HG02610 (cell line): ENCODE results near the gene CD160.
"Not testable (repeated sequence)": the region's sequence is repeated elsewhere in the genome, so short reads cannot be mapped to it uniquely, and the experiment has no call there.

Experiments
- ATAC-seq: cut with Tn5 transposase; IDR thresholded peaks from one replicate; pipeline ENCODE4 v1.9.1; 2021; ENCODE audit warnings: mild to moderate bottlenecking, moderate library complexity; ENCODE audit not compliant: unreplicated experiment

Gene CD160

DNA sequence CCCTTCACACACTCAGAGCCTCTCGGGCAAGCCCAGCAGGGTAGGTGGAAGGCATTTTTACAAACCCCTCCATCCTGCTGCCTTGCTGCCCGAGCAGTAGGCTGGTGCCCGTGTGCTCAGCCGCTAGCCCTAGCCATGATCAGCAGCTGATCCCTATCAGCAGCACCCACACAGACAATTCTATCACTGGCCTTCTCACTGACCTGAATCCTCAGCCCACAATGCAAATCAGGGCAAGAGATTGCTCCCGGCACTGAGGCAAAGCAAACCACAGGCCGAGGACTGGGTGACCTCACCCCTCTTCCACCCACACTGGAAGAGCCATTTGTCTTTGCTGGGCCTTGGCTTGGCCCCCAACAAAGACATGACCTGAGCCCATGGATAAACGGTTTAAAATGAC lies 11.2 kb upstream of the CD160 start:
- ATAC-seq, result no peak

DNA sequence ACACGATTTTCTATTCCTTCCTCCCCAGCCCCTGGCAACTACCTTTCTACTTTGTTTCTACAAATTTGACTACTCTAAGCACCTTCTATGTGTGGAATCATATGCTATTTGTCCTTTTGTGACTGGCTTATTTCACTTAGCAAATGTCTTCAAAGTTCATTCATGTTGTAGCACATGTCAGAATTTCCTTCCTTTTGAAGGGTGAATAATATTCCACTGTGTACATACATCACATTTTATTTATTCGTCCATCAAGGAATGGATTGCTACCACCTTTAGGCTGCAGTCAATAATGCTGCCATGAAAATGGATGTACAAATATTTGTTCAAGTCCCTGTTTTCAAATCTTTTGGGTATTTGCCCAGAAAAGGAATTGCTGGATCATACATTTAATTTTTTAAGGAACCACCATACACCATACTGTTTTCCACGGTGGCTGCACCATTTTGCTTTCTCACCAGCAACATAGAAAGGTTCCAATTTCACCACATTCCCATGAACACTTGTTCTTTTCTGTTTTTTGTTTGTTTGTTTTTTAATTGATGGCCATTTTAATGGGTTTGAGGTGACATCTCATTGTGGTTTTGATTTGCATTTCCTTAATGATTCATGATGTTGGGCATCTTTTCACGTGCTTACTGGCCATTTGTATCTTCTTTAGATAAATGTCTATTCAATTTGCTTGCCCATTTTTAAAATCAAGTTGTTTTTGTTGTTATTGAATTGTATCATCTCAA lies 8.8 kb upstream of the CD160 start:
- ATAC-seq, result no peak

DNA sequence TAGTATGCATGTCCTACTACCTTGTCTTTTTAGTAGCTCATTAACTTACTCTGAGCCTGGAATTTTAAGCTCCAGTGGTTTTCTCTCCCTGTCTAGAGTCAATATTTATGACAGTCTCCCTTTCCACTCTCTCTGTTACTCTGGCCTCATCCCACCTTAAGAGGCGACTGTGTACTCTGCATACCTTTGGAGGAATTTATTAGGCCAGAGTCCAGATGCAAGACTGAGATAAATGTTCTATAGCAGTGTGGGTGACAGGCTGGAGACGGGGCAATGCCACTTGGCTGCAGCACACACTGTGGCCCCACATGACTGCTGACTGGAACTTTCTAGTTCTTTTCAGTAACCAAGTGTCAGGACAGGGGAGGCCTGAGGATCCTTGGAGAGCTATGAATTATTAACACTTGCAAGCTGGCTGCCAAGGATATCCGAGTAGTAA lies 8.1 kb upstream of the CD160 start:
- no peak for ATAC-seq

DNA sequence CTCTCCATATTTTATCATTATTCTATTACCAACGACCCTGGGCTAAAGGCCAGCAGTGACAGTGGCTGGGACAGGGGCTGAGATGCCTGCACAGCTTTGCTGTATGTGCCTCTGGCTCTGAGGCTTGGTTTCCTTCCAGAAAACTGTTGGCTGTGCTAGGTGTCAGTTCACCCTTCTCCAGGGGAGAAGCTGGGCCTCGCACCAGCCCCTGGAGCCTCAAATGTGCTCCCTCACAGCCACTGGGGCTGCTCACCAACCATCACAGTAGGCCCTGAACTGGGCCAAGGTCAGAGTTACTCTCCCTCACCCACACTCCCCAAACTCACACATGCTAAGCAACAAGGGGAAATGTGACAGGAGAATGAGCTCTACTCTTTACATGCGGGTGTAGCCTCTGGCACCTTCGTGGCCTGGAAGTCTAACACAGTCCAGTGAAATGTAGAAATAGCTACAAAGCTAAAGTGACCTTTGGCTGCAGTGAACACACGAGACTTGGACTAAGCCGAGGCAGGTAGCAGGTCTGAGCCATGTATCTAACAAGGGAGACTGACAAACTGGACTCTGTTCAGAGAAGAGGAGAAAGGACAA lies 4.7 kb upstream of the CD160 start:
- ATAC-seq, result no peak

DNA sequence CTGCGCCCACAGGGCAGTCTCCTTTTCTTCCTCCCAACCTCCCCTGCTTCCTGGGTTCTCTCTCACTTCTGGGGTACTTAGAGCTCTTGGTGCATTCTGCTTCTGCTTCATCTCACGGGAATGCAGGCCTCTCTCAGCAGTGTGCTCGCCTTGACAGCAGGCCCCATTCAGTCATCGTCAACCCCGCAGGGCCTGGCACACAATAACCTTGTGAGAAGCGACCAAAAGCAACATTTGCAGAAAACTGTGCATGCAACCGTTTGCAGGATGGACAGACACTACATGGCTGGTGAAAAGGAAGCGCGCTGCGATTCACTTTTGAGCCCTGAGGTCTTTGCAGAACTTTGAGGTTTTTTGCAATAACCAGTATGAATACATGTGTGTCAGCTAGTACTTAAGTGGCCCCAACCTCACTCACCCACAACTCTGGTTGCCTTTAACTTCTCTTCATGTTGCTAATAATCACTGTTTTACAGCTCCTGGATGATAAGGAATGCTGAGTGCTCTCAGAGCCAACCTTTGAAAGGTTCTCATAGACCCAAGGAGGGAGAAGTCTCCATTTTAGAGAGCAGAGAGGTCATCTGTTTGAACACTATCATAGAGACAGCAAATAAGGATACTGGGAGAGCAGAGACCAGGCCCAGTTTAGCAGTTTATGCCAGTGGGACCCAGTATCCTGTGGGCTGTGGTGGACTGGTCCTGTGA lies 2.5 kb upstream of the CD160 start:
- no peak for ATAC-seq

DNA sequence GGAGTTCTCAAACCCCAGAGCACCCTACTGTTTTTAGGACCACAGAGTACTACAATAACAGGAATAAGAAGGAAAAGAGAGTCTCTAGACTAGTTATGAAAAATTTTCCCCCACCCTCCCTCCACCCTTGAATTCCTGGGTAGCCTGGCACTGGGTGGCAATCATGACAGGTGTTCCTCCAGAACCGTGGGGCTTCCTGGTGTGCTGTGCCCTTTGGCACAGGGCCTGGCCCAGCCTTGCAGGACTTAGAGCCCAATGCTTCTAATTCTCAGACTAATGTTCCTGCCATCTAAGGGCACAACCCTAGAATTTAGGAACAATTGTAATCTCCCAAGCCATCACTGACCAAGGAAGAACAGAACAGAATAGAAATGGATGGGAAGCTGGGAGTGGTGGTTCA lies 1.5 kb upstream of the CD160 start:
- ATAC-seq, result no peak

DNA sequence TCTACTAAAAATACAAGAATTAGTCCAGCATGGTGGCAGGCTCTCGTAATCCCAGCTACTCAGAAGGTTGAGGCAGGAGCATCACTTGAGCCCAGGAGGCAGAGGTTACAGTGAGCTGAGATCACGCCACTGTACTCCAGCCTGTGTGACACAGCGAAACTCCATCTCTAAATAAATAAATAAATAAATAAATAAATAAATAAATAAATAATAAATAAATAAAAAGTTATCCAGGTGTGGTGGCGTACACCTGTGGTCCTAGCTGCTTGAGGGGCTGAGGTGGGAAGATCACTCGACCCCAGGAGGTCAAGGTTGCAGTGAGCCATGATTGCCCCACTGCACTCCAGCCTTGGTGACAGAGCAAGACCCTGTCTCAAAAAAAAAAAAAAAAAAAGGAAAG lies 834 bp upstream of the CD160 start:
- ATAC-seq, result not testable (repeated sequence)

DNA sequence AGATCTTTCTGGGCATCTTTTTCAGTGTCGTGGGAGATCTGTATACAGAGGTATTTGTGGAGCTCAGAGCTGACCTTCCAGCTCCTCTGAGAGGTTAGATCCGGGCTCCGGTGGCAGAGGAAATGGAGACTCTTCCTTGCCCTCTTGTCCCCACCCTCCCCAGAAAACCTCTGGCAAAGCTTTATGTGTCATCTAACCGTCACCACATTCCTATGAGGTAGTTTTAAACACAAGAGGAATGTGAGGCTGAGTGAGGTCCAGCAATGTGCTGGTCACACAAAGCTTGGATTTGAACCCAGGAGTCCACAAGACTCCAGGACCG lies 1.2 kb downstream of the CD160 start:
- ATAC-seq, result no peak

DNA sequence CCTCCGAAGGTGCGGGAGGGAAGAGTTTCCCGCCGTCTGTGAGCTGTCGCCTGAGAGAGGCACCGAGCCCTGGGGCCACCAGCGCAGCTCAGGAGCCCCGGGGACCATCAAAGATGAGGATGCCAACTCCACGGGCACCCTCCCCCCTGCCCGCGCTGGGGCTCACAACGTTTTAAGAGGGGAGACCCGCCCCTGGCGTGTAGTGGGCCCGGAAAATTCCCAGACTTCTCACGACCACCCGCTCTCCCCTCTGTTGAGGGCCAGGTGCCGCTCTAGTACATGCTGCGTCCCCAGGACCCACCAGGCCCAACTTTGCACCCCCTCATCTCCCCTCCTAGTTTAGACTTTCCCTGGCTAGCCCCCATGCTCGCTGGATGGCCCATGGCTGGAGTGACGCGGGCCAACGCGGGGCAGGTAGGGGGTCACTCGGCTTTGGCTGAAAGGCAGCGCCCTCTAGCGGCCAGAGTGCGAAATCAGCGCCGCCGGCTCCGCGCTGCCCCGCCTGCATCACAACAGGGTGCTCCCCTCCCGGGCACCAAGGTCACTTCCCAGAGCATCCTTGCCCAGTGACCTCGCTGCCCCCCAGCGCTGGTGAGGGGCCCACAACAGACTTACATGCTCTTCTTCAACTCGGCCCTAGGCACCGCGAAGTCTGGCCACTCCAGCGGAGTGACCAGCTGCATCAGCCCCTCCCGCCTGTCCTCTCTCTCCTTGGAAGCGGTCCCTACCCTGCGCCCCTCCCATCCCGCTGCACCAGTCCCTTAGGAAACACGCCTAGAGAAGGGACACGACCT lies 1.8 kb downstream of the CD160 start:
- ATAC-seq, result peak; percentile 83

DNA sequence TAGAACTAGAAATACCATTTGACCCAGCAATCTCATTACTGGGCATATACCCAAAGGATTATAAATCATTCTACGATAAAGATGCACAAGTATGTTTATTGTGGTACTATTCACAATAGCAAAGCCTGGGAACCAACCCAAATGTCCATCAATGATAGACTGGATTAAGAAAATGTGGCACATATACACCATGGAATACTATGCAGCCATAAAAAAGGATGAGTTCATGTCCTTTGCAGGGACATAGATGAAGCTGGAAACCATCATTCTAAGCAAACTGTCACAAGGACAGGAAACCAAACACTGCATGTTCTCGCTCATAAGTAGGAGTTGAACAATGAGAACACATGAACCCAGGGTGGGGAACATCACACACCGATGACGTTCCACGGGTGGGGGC lies 6.9 kb downstream of the CD160 start:
- not testable (repeated sequence) for ATAC-seq

DNA sequence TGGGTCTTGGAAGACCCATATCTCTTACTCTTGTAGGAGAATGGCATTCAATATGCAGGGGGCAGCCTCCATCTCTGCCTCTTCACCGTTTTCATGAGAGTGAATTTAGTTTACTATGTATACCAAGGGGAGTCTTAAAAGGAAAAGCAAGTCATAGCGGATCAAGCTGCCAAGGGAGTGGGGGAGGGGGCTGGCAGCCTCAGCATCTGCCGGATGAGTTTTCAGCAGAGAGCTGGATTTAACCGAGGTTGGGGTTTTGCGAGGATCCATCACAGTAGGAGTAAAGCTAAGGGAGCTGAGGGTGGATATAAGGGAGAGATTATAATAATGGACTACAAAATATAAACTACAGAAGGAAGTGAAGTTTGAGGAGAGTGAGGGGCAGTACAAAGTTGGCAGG lies 9.9 kb downstream of the CD160 start:
- no peak for ATAC-seq

DNA sequence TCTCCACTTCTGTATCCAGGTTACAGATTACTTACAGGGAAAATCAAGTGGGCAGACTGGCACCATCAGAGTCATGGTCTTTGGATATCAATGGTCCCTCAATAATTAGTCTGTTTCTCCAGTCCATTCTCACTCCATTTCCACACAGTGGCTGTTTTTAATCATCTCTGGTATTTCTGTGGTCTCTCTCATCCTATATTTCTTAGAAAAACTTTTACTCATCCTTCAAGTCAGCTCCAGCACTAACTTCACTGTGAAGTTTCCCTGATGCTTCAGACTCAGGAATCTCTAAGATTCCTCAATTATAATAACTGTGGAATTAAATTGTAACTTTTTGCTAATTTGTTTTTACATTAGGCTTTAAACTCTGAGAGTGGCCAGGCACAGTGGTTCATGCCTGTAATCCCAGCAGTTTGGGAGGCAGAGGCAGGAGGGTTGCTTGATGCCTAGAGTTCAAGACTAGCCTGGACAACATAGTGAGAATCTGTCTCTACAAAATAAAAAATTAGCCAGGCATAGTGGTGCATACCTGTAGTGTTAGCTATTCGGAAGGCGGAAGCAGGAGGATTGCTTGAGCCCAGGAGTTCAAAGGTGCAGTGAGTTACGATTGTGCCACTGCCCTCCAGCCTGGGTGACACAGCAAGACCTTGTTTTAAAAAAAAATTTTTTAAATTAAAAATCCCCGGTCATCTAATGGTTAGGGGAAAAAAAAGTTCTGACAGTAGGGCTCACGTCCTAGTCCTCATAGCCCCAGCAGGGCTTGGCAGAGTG lies 10.6 kb downstream of the CD160 start:
- ATAC-seq, result no peak

DNA sequence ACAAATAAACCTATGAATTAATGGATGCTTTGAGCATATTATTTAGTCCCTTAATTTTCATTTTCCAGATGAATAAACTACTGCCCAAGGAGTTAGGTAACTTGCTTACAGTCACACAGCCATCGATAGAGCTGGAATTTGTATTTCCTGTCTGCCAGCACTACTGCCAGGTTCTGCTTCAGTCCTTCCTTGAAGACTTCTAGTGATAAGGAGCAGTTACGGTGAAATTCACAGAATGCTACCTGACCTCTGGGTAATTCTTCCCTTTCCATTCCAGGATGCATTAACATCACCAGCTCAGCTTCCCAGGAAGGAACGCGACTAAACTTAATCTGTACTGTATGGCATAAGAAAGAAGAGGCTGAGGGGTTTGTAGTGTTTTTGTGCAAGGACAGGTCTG lies 11.2 kb downstream of the CD160 start:
- no peak for ATAC-seq

DNA sequence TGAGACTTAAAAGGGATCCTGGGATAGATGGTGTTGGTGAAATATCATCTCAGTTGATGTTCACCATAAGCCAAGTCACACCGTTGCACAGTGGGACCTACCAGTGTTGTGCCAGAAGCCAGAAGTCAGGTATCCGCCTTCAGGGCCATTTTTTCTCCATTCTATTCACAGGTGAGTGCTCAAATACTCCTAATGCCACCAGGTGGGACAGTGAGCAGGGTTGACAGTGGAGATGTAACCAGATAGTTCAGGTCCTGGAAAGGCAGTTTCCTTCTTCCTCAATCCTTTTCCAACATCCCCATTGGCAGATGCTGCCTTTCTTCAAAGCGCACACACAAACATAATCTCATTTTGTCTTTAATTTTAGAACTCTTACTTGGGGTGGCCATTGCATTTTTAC lies 11.6 kb downstream of the CD160 start:
- ATAC-seq, result no peak

DNA sequence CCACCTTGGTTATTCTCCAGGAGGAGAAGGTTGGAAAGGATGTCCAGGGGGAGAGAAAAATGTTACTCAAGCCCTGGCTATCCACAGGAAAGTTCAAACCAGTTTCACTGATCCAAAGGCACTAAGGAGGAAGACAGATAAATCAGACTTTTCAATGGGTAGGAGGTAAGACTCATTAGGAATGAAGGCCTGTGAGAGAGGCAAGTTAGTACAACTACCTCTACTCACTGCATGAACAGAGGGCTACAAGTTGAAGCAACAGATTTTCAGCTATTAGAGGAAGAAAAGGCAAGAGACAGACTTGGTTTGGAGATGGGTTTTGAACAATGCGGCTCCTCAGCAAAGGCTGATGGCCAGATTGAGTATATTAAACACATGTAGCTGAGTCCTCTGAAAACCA lies 16.9 kb downstream of the CD160 start:
- ATAC-seq, result no peak

DNA sequence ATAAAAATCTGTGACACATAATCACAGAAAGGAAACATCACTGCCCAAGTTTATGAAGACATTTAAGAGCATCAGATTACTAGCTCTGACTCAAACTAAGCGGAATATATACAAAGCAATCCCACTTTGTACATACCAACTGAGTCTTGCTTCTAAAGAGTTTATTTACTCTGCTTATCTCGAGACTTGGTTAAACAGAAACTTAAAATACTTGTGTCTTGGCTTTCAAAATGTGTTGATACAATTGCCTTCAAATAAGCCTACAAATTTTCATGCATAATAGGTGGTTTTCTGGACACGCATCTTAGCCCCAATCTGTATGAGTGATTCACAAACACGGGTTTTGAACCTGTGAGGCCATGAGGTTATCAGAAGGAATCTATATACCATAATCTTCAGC lies 21.0 kb downstream of the CD160 start:
- ATAC-seq, result no peak

DNA sequence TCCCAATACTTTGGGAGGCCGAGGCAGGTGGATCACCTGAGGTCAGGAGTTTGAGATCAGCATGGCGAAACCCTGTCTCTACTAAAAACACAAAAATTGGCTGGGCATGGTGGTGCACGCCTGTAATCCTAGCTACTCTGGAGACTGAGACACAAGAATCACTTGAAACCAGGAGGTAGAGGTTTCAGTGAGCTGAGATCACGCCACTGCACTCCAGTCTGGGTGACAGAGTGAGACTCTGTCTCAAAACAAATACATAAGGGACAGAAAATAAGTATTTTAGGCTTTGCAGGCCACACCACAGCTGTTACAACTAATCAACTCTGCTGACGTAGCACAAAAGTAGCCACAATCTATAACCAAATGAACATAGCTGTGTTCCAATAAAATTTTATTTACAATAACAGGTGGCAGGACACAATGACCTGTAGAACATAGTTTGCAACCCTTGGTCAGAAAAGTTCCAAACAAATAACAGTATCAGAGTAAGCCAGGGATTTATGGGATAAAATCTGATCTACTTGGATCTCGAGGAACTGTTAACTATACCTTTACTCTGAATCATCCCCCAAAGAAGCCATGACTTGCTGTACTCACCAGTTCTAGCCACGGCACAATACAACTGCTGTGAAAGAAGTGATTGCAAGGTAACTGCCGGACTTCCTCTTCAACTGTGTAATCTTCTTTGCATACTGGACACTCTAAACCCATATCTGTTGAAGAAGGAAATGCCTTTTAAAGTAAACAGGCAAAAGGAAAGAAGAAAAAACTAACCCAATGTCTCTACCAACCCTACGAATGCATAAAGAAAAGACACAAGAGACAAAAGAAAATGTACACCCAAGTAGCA lies 28.3 kb downstream of the CD160 start:
- ATAC-seq, result no peak

DNA sequence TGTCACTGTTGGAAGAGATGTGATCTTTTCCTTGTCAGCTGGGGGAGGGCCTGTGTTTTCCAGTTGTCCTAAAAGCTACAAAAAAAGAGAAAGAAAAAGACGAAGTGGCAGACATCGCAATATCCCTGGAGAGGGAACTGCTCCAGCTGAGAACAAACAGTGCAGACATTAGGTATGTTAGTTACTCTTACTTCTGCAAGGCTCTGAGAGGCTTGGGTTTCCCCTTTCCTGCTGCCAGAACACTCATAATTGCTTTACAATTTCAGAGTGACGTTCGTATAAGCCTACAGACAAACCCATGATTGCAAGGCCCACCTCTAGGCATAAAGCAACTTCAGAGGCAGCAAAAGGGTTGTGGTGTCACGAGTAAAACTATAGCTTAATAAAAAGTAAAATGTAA lies 31.1 kb downstream of the CD160 start:
- no peak for ATAC-seq

DNA sequence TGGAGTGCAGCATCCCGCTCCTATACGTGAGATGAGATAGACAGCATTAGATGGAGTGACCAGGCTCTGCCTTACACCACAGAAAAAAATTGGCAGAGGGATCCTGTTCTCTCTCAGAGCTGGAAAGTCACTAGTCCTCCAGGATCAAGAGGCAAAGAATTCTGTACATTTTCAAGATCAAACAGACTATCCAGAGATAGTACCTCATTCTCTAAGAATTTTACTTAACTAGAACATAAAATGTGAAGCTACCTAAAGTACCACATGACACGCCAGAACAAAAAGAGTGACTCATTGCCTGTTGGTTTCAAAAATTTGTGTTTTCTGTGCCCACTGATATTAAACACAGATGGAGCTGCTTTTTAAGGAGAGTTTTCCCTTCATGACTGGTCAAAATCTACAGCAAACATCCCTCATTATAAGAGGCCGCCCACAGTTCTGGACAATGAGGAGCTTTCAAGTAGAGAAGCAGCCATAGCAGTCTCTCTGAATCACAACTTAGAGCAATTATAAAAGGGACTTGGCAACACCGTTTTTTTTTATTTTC lies 32.3 kb downstream of the CD160 start:
- no peak for ATAC-seq

DNA sequence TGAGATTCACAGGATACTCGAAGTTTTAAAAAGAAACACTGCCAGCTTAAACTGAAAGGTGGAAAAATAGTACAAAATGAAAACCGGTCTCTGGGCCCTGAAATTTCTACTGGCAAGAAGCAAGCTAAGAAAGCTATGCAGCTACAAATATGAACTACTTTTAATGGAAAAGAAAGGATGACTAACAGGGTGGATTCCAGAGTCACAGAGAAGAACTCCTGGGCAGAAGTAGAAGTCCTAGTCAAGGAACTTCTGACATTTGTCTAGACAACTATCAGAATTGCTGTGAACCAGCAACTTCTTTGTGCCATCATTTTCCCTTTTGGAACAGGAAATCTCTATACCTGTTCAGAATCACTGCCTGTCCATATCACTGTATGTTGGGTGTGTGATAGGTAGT lies 38.1 kb downstream of the CD160 start:
- no peak for ATAC-seq
